ENCODE results near the gene PDGFB.

PDGFB gene

DNA sequence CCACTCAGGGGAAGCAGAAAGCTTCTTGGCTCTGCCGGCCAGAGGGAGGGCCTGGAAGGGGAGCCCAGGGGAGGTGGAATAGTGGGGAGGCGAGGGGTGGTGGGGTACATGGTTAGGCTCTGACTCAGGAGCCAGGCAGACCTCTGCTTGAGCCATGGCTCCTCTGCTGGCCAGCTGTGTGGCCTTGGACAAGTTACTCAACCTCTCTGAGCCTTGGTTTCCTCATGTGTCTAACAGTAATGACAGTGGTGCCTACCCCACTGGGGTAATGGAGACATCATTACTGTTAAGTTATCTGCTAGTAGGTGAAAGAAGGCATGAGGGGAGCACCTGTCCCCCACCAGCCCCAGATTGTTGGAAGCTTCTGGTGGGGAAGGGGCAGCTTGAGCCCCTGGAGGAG is 12.2 kb upstream of the PDGFB start:
- no peak for TF ChIP-seq POLR2AphosphoS5 (IDR thresholded peaks at IDR 0.05; ENCODE audit: low read depth)
- TF ChIP-seq, protein P1, sequence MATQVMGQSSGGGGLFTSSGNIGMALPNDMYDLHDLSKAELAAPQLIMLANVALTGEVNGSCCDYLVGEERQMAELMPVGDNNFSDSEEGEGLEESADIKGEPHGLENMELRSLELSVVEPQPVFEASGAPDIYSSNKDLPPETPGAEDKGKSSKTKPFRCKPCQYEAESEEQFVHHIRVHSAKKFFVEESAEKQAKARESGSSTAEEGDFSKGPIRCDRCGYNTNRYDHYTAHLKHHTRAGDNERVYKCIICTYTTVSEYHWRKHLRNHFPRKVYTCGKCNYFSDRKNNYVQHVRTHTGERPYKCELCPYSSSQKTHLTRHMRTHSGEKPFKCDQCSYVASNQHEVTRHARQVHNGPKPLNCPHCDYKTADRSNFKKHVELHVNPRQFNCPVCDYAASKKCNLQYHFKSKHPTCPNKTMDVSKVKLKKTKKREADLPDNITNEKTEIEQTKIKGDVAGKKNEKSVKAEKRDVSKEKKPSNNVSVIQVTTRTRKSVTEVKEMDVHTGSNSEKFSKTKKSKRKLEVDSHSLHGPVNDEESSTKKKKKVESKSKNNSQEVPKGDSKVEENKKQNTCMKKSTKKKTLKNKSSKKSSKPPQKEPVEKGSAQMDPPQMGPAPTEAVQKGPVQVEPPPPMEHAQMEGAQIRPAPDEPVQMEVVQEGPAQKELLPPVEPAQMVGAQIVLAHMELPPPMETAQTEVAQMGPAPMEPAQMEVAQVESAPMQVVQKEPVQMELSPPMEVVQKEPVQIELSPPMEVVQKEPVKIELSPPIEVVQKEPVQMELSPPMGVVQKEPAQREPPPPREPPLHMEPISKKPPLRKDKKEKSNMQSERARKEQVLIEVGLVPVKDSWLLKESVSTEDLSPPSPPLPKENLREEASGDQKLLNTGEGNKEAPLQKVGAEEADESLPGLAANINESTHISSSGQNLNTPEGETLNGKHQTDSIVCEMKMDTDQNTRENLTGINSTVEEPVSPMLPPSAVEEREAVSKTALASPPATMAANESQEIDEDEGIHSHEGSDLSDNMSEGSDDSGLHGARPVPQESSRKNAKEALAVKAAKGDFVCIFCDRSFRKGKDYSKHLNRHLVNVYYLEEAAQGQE (IDR thresholded peaks at IDR 0.05; ENCODE audit: insufficient replicate concordance, low read depth): no peak
- no peak for TF ChIP-seq GABPA (IDR thresholded peaks at IDR 0.05; ENCODE audit: low read depth)
- TF ChIP-seq, protein P2, sequence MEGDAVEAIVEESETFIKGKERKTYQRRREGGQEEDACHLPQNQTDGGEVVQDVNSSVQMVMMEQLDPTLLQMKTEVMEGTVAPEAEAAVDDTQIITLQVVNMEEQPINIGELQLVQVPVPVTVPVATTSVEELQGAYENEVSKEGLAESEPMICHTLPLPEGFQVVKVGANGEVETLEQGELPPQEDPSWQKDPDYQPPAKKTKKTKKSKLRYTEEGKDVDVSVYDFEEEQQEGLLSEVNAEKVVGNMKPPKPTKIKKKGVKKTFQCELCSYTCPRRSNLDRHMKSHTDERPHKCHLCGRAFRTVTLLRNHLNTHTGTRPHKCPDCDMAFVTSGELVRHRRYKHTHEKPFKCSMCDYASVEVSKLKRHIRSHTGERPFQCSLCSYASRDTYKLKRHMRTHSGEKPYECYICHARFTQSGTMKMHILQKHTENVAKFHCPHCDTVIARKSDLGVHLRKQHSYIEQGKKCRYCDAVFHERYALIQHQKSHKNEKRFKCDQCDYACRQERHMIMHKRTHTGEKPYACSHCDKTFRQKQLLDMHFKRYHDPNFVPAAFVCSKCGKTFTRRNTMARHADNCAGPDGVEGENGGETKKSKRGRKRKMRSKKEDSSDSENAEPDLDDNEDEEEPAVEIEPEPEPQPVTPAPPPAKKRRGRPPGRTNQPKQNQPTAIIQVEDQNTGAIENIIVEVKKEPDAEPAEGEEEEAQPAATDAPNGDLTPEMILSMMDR (IDR thresholded peaks at IDR 0.05; ENCODE audit: insufficient read depth, low read length): no peak
- no peak for TF ChIP-seq SPI1 (IDR thresholded peaks at IDR 0.05; ENCODE audit: borderline replicate concordance, low read depth)
- H3K27me3 ChIP-seq (ENCODE audit: insufficient read depth, poor library complexity, severe bottlenecking): peaks cover 18% of the 10 kb centered on the region
- H3K4me3 ChIP-seq (replicated peaks; ENCODE audit: insufficient read depth, low read length): no peak overlapping the region
- no peak overlapping the region for H3K27ac ChIP-seq (replicated peaks)
- DNase-seq (ENCODE audit: low read depth in 1 of 2, low spot score in 1 of 2): no peak

DNA sequence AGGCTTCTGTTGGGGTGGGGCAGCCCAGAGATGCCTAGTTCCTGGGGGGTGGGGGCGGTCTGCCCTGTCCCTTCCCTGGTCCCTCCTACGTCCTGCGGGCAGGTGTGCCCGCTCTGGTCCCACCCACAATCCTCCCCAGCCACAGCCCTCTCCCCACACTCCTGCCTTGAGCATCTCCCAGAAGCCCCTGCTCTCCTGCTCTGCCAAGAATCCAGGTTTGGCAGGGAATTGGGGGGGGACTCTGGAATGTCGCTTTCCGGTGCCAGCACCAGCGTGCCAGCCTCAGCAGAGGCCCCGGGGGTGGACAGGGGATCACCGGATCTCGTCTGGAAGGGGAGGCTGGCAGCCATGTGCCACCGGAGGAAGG is 11.4 kb upstream of the PDGFB start:
- TF ChIP-seq, protein P2 (IDR thresholded peaks at IDR 0.05; ENCODE audit: insufficient read depth, low read length): no peak
- TF ChIP-seq, protein P1 (IDR thresholded peaks at IDR 0.05; ENCODE audit: insufficient replicate concordance, low read depth): no peak
- TF ChIP-seq SPI1 (IDR thresholded peaks at IDR 0.05; ENCODE audit: borderline replicate concordance, low read depth) (no peak), GABPA (IDR thresholded peaks at IDR 0.05; ENCODE audit: low read depth) (no peak), POLR2AphosphoS5 (IDR thresholded peaks at IDR 0.05; ENCODE audit: low read depth) (no peak)
- H3K27me3 ChIP-seq (ENCODE audit: insufficient read depth, poor library complexity, severe bottlenecking): peaks cover 26% of the 10 kb centered on the region
- H3K27ac ChIP-seq (replicated peaks): no peak overlapping the region
- H3K4me3 ChIP-seq (replicated peaks; ENCODE audit: insufficient read depth, low read length): no peak overlapping the region
- DNase-seq (ENCODE audit: low read depth in 1 of 2, low spot score in 1 of 2): no peak

DNA sequence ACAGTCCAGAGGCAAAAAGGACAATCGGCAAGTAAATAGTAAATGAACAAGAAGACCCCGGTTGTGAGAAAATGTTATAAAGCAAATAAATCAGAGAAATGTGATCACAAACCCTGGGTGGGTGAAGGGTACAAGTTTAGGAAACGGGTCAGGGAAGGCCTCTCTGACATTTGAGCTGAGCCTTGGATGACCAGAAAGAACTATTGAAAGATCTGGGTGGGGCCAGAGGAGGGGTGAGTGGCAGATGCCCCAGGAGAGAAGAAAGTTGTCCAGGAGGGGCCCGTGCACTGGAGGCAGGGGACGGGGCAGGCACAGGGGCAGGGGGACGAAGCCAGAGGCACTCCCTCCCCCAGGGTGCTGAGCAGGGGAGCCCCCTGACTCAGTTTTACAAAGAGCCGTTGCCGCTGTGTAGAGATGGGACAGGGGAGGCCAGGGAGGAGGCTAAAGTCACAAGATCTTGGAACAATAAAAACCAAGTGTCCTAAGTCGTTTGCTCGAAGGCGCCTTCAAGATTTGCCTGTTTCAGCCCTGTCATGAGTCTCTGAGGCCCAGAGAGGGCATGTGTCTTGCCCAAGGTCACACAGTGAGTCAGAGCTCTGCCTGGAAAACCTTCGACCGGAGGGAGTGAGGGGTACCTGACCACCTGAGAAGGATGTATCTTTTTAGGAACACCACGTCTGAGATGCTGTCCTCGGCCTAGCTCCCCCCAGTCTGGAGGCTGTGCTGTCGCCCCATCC is 10.8 kb upstream of the PDGFB start:
- Histone ChIP-seq H3K27me3 (ENCODE audit: insufficient read depth, poor library complexity, severe bottlenecking) (peaks cover 27% of the 10 kb centered on the region), H3K27ac (replicated peaks) (no peak overlapping the region), H3K4me3 (replicated peaks; ENCODE audit: insufficient read depth, low read length) (no peak overlapping the region)
- no peak for DNase-seq (ENCODE audit: low read depth in 1 of 2, low spot score in 1 of 2)
- TF ChIP-seq POLR2AphosphoS5 (IDR thresholded peaks at IDR 0.05; ENCODE audit: low read depth): no peak
- TF ChIP-seq, protein P1 (IDR thresholded peaks at IDR 0.05; ENCODE audit: insufficient replicate concordance, low read depth): no peak
- TF ChIP-seq, protein P2 (IDR thresholded peaks at IDR 0.05; ENCODE audit: insufficient read depth, low read length): no peak

All from HL-60 (cell line).